K562 (cell line): Measurements from ENCODE around the gene VRK1. TPM values are rescaled to one million over a fixed set of nuclear protein-coding genes. Genes with fewer than 3 reads are reported as not detected.

Source experiments
- ATAC-seq: fragments of 200-7000 bp; cut with Tn5 transposase; 3 replicates; pipeline ENCODE4 v1.9.1; 2020; ENCODE audit warnings: moderate library complexity
- BruUV-seq: library from RNA; stranded (reverse); fragments of 400-500 nt; replicated peaks from 2 replicates; lab custom pipeline; 2021; lab: Mats Ljungman, UMichigan
- CTCF ChIA-PET: fragments of 300-600 bp; formaldehyde crosslinking; extraction: SDS; loops from one replicate; lab custom pipeline; 2021; ENCODE audit warnings: low intra/inter-chr PET ratio; lab: Yijun Ruan, JAX
- POLR2A ChIA-PET: fragments of 300-600, 350-650 bp; sonication (Branson Sonifier 250); formaldehyde crosslinking; extraction: SDS; loops from one replicate; lab custom pipeline; 2021; ENCODE audit warnings: antibody characterized with exemption, inconsistent platforms; lab: Yijun Ruan, JAX
- DNase-seq, 4 experiments: peaks; one replicate each; pipeline versions ENCODE4 v3.0.0 to v3.0.0-alpha.2; 2011 to 2018; ENCODE audit warnings: low spot score in 3 of 4, mixed read lengths in 3 of 4; ENCODE audit errors: extremely low read depth in 1 of 4
- FAIRE-seq: peaks from 2 replicates; lab custom pipeline; 2011; peaks lifted over from hg19 to GRCh38; lab: Jason Lieb, UNC
- H2AFZ ChIP-seq: 2 replicates; pipeline ENCODE4 v1.6.0; 2011; ENCODE audit warnings: low read depth, low read length, control low read depth, inconsistent platforms
- H3K27ac ChIP-seq: fragments of 200-600 bp; 3 replicates; pipeline ENCODE4 v1.8.0; 2011; ENCODE audit warnings: low read depth, mild to moderate bottlenecking, control low read depth, inconsistent platforms, low read length, moderate library complexity, mixed read lengths; ENCODE audit errors: extremely low read depth
- H3K27me3 ChIP-seq, 2 experiments: fragments of 300-600 bp in 1 of 2; 2 replicates in 1 of 2; 3 replicates in 1 of 2; pipeline versions ENCODE4 v1.6.0 to v1.8.0; 2011; ENCODE audit warnings: inconsistent platforms in 2 of 2, low read length in 2 of 2, mild to moderate bottlenecking in 1 of 2, mixed read lengths in 1 of 2, moderate library complexity in 1 of 2; ENCODE audit not compliant: control insufficient read depth in 2 of 2, insufficient read depth in 2 of 2
- H3K36me3 ChIP-seq: fragments of 300-600 bp; 3 replicates; pipeline ENCODE4 v1.8.0; 2011; ENCODE audit warnings: mild to moderate bottlenecking, low read length, inconsistent platforms; ENCODE audit not compliant: control insufficient read depth, insufficient read depth
- H3K4me1 ChIP-seq, 2 experiments: fragments of 200-600 bp in 1 of 2; replicated peaks in 1 of 2; 2 replicates in 1 of 2; 3 replicates in 1 of 2; pipeline versions ENCODE4 v1.5.1 to v1.8.0; 2011; ENCODE audit warnings: inconsistent platforms in 2 of 2, low read length in 2 of 2, mild to moderate bottlenecking in 1 of 2, mixed read lengths in 1 of 2, moderate library complexity in 1 of 2; ENCODE audit not compliant: control insufficient read depth in 2 of 2, insufficient read depth in 2 of 2
- H3K4me2 ChIP-seq: 2 replicates; pipeline ENCODE4 v1.6.1; 2011; ENCODE audit warnings: low read length, control low read depth, inconsistent platforms, mixed read lengths; ENCODE audit not compliant: insufficient read depth
- H3K4me3 ChIP-seq: fragments of 200-600 bp; sonication (generic), shearing (Covaris generic); 2 replicates; pipeline ENCODE4 v1.5.1; 2016; ENCODE audit warnings: control low read depth, inconsistent platforms
- H3K79me2 ChIP-seq: fragments of 200-600 bp; 3 replicates; pipeline ENCODE4 v1.8.0; 2011; ENCODE audit warnings: low read length, inconsistent platforms; ENCODE audit not compliant: control insufficient read depth, insufficient read depth
- H3K9ac ChIP-seq, 2 experiments: 2 replicates each; pipeline versions ENCODE4 v1.6.0 to v1.6.1; 2011; ENCODE audit warnings: low read depth in 2 of 2, low read length in 2 of 2, control low read depth in 1 of 2, inconsistent platforms in 1 of 2, mild to moderate bottlenecking in 1 of 2, mixed read lengths in 1 of 2; ENCODE audit not compliant: insufficient read depth in 1 of 2
- H3K9me1 ChIP-seq: one replicate; pipeline ENCODE4 v1.6.0; 2011; ENCODE audit warnings: inconsistent platforms, mild to moderate bottlenecking, low read length, moderate library complexity; ENCODE audit not compliant: control insufficient read depth, insufficient read depth
- H3K9me3 ChIP-seq: replicated peaks from 2 replicates; pipeline ENCODE4 v1.5.1; 2011; ENCODE audit warnings: low read depth, low read length, inconsistent platforms; ENCODE audit not compliant: control insufficient read depth, insufficient read depth
- H4K20me1 ChIP-seq: replicated peaks from 2 replicates; pipeline ENCODE4 v1.6.1; 2011; ENCODE audit warnings: low read length, inconsistent platforms, mixed read lengths; ENCODE audit not compliant: control insufficient read depth, insufficient read depth
- C11orf30 ChIP-seq: fragments of 450-650 bp; IDR thresholded peaks from 2 replicates; pipeline ENCODE4 v1.6.1; 2016; ENCODE audit warnings: low read depth, mild to moderate bottlenecking
- CTCFL ChIP-seq: IDR thresholded peaks from 2 replicates; pipeline ENCODE4 v1.6.1; 2011; ENCODE audit warnings: borderline replicate concordance, low read depth, mild to moderate bottlenecking, moderate library complexity, low read length; ENCODE audit not compliant: insufficient read depth, poor library complexity, severe bottlenecking
- HOXB6 ChIP-seq: fragments of 250-450 bp; sonication (Bioruptor Pico); IDR thresholded peaks from 2 replicates; pipeline ENCODE4 v1.5.1; 2022; ENCODE audit warnings: mild to moderate bottlenecking, borderline replicate concordance
- MAFF ChIP-seq: IDR thresholded peaks from 2 replicates; pipeline ENCODE4 v1.6.1; 2012; ENCODE audit warnings: low read length, improper control_type of control experiment
- MAFG ChIP-seq: fragments of 450-650 bp; conservative IDR thresholded peaks from 2 replicates; pipeline ENCODE4 v1.6.1; 2016; ENCODE audit warnings: missing genetic modification characterization, missing compliant biosample characterization
- MAFK ChIP-seq: IDR thresholded peaks from 2 replicates; pipeline ENCODE4 v1.6.1; 2011; ENCODE audit warnings: low read length, improper control_type of control experiment
- NBN ChIP-seq: fragments of 450-650 bp; IDR thresholded peaks from 2 replicates; pipeline ENCODE4 v1.6.1; 2016; ENCODE audit warnings: low read depth, mild to moderate bottlenecking
- PURB ChIP-seq: sonication (generic); formaldehyde crosslinking; IDR thresholded peaks from 2 replicates; pipeline ENCODE4 v1.9.0; 2021; ENCODE audit warnings: low read depth, mild to moderate bottlenecking, missing genetic modification reagents
- SRSF7 ChIP-seq: fragments of 200-400 bp; formaldehyde crosslinking; optimal IDR thresholded peaks from 2 replicates; pipeline ENCODE3; 2017; ENCODE audit warnings: mild to moderate bottlenecking, low read depth, low read length
- THAP12 ChIP-seq: fragments of 250-450 bp; sonication (Bioruptor Pico); IDR thresholded peaks from 2 replicates; pipeline ENCODE4 v1.9.0; 2021; ENCODE audit warnings: mild to moderate bottlenecking, inconsistent platforms
- ZNF316 ChIP-seq: fragments of 450-650 bp; IDR thresholded peaks from 2 replicates; pipeline ENCODE4 v1.6.1; 2016
- WGBS: fragments of 100-300 bp; shearing (Covaris generic); methylation state at CpG from one replicate; pipeline ENCODE4 v1.1.6; 2016; ENCODE audit warnings: low coverage, mixed read lengths; ENCODE audit not compliant: insufficient coverage; ENCODE audit errors: missing lambda C conversion rate; 5-methylcytosine and 5-hydroxymethylcytosine counted together
- in situ Hi-C: fragments of 300-500 bp; cut with MboI; formaldehyde crosslinking; loops from 4 replicates; pipeline ENCODE4 v1.15.0; 2018; ENCODE audit warnings: inconsistent platforms, mixed read lengths
- intact Hi-C: fragments of 100-400 bp; cut with micrococcal nuclease; formaldehyde crosslinking; loops from 2 replicates; pipeline ENCODE4 v1.14.2; 2022
- polyA plus RNA-seq, 8 experiments: library from polyadenylated mRNA; depleted of rRNA in 4 of 8; stranded (reverse) in 5 of 8; unstranded in 3 of 8; fragments of >200 nt; fragmentation: Nextera tagmentation in 2 of 8; fragmentation: Illumina TruSeq in 1 of 8; extraction: Ambion mirVana in 2 of 8; extraction: Trizol in 1 of 8; gene quantifications; 2 replicates each; pipeline versions ENCODE4 v1.2.1 to v1.2.3, GENCODE V29; 2011 to 2014; ENCODE audit warnings: inconsistent platforms in 1 of 8, missing spikeins in 1 of 8
- total RNA-seq, 7 experiments: library from RNA; depleted of rRNA in 6 of 7; stranded (reverse); fragments of >200 nt in 6 of 7; fragmentation: Illumina TruSeq in 2 of 7; extraction: Trizol in 2 of 7; gene quantifications; 2 replicates each; pipeline versions ENCODE4 v1.2.1 to v1.2.3, GENCODE V29; 2011 to 2021; ENCODE audit warnings: low replicate concordance in 1 of 7

Gene VRK1
- total and polyA plus RNA-seq, 9 of the 15 experiments (the other 6 are each of a cell fraction or from before 2014, with no cell fraction given): 83.6 to 177 (median 116) TPM

GRCh38 chr14:96844857-96845570 lies 47.8 kb downstream of the VRK1 start:
- 83% methylated on average over 1 of the region's 1 CpG for WGBS
- Histone ChIP-seq H3K27ac (no peak overlapping the region), H3K9ac (no peak overlapping the region), H3K4me3 (no peak overlapping the region), H3K9me3 (no peaks in the 10 kb centered on the region), H2AFZ (no peak overlapping the region), H4K20me1 (no peaks in the 10 kb centered on the region), H3K4me1 (no peaks in the 10 kb centered on the region), H3K9me1 (no peaks in the 10 kb centered on the region), H3K4me2 (no peak overlapping the region), H3K27me3 (no peaks in the 10 kb centered on the region), H3K79me2 (peaks cover 43% of the 10 kb centered on the region), H3K36me3 (peaks cover 82% of the 10 kb centered on the region)
- no TSS peak for BruUV-seq
- ATAC-seq (no peak), FAIRE-seq (no peak), DNase-seq (no peak)
- TF ChIP-seq SRSF7 (no peak), CTCFL (no peak), MAFG (peak; percentile 56), MAFF (peak; percentile 56; the same call in 1 of the 2 replicates), HOXB6 (no peak), MAFK (peak; percentile 66; the same call in 1 of the 2 replicates), PURB (CRISPR knock-in tag) (no peak), THAP12 (CRISPR knock-in tag) (no peak), ZNF316 (peak; percentile 85), NBN (no peak), C11orf30 (peak; percentile 67)
- ChIA-PET POLR2A (no interaction called here), CTCF (no interaction called here)
- in situ Hi-C loops: no loop called here
- intact Hi-C loops: loop anchor here (10.0 kb wide), 1 partner anchor 280 kb away; no protein-coding TSS in a partner anchor
